Neuronal stem cell (in vitro differentiated cells): ENCODE measurements around the gene HTATIP2.

Experiments
- DNase-seq: peaks from one replicate; pipeline ENCODE4 v3.0.0-alpha.2; 2013; ENCODE audit warnings: low spot score
- H2AFZ ChIP-seq: one replicate; pipeline ENCODE4 v1.6.1; 2013; ENCODE audit warnings: mild to moderate bottlenecking, low read length, inconsistent platforms
- H2AK5ac ChIP-seq: 2 replicates; pipeline ENCODE4 v1.6.1; 2013; ENCODE audit warnings: low read depth, mild to moderate bottlenecking, inconsistent platforms, low read length, moderate library complexity, mixed read lengths
- H2BK120ac ChIP-seq: 2 replicates; pipeline ENCODE4 v1.6.1; 2013; ENCODE audit warnings: low read depth, mild to moderate bottlenecking, inconsistent platforms, low read length, moderate library complexity, mixed read lengths
- H2BK12ac ChIP-seq: one replicate; pipeline ENCODE4 v1.6.1; 2013; ENCODE audit warnings: low read length, inconsistent platforms
- H2BK15ac ChIP-seq: 2 replicates; pipeline ENCODE4 v1.6.1; 2013; ENCODE audit warnings: mild to moderate bottlenecking, low read length, inconsistent platforms, mixed read lengths
- H2BK5ac ChIP-seq: one replicate; pipeline ENCODE4 v1.6.1; 2013; ENCODE audit warnings: inconsistent platforms, mild to moderate bottlenecking, low read length, moderate library complexity
- H3K14ac ChIP-seq: one replicate; pipeline ENCODE4 v1.6.1; 2013; ENCODE audit warnings: low read length, inconsistent platforms
- H3K18ac ChIP-seq: 2 replicates; pipeline ENCODE4 v1.6.1; 2013; ENCODE audit warnings: low read length, inconsistent platforms
- H3K23ac ChIP-seq: 2 replicates; pipeline ENCODE4 v1.6.1; 2013; ENCODE audit warnings: low read depth, mild to moderate bottlenecking, mixed read lengths, low read length, inconsistent platforms; ENCODE audit not compliant: poor library complexity
- H3K27ac ChIP-seq: replicated peaks from 3 replicates; pipeline ENCODE4 v1.5.1; 2013; ENCODE audit warnings: low read length, inconsistent platforms
- H3K27me3 ChIP-seq, 3 experiments: 2 replicates each; pipeline ENCODE4 v1.6.1; 2013; ENCODE audit warnings: low read length in 3 of 3, mild to moderate bottlenecking in 2 of 3, inconsistent platforms in 1 of 3, low read depth in 1 of 3, mixed read lengths in 1 of 3, moderate library complexity in 1 of 3; ENCODE audit not compliant: control insufficient read depth in 3 of 3, insufficient read depth in 3 of 3
- H3K36me3 ChIP-seq, 2 donors: replicated peaks in 1 of 2; 2 replicates each; pipeline ENCODE4 v1.6.1; 2013; ENCODE audit warnings: low read length in 2 of 2; ENCODE audit not compliant: control insufficient read depth in 2 of 2, insufficient read depth in 2 of 2
- H3K4ac ChIP-seq: 2 replicates; pipeline ENCODE4 v1.6.1; 2013; ENCODE audit warnings: inconsistent platforms, mild to moderate bottlenecking, low read length, moderate library complexity
- H3K4me1 ChIP-seq, 2 donors: 1 replicate in 1 of 2; 2 replicates in 1 of 2; pipeline ENCODE4 v1.6.1; 2013; ENCODE audit warnings: low read length in 2 of 2, low read depth in 1 of 2; ENCODE audit not compliant: control insufficient read depth in 2 of 2, insufficient read depth in 1 of 2
- H3K4me2 ChIP-seq: one replicate; pipeline ENCODE4 v1.6.1; 2013; ENCODE audit warnings: mild to moderate bottlenecking, low read length, inconsistent platforms; ENCODE audit not compliant: insufficient read depth, poor library complexity, severe bottlenecking
- H3K4me3 ChIP-seq, 2 donors: 2 replicates each; pipeline ENCODE4 v1.5.1; 2013; ENCODE audit warnings: low read length in 2 of 2, mild to moderate bottlenecking in 2 of 2, inconsistent platforms in 1 of 2, moderate library complexity in 1 of 2
- H3K79me1 ChIP-seq: one replicate; pipeline ENCODE4 v1.6.1; 2013; ENCODE audit warnings: low read depth, mild to moderate bottlenecking, inconsistent platforms, low read length, moderate library complexity
- H3K9ac ChIP-seq: one replicate; pipeline ENCODE4 v1.6.1; 2013; ENCODE audit warnings: mild to moderate bottlenecking, low read depth, low read length, inconsistent platforms; ENCODE audit not compliant: poor library complexity
- H3K9me3 ChIP-seq, 2 donors: replicated peaks in 1 of 2; 2 replicates each; pipeline versions ENCODE3 to v1.6.1; 2013; ENCODE audit warnings: low read length in 2 of 2, mild to moderate bottlenecking in 2 of 2, inconsistent platforms in 1 of 2, low read depth in 1 of 2, mixed read lengths in 1 of 2, moderate library complexity in 1 of 2; ENCODE audit not compliant: control insufficient read depth in 2 of 2, insufficient read depth in 1 of 2
- H4K8ac ChIP-seq: one replicate; pipeline ENCODE4 v1.6.1; 2013; ENCODE audit warnings: low read depth, mild to moderate bottlenecking, inconsistent platforms, low read length, moderate library complexity
- H4K91ac ChIP-seq: one replicate; pipeline ENCODE4 v1.6.1; 2013; ENCODE audit warnings: low read length, low read depth, mild to moderate bottlenecking, inconsistent platforms; ENCODE audit not compliant: poor library complexity
- WGBS, 2 donors: extraction: QIAGEN DNeasy Blood & Tissue Kit; methylation state at CpG; one replicate each; pipeline ENCODE4 v1.1.7; 2013; ENCODE audit warnings: missing lambda C conversion rate in 2 of 2, mixed read lengths in 1 of 2; ENCODE audit not compliant: insufficient read length in 2 of 2, insufficient replicate concordance in 1 of 2; ENCODE audit errors: extremely low coverage in 2 of 2; 5-methylcytosine and 5-hydroxymethylcytosine counted together

The HTATIP2 gene

DNA sequence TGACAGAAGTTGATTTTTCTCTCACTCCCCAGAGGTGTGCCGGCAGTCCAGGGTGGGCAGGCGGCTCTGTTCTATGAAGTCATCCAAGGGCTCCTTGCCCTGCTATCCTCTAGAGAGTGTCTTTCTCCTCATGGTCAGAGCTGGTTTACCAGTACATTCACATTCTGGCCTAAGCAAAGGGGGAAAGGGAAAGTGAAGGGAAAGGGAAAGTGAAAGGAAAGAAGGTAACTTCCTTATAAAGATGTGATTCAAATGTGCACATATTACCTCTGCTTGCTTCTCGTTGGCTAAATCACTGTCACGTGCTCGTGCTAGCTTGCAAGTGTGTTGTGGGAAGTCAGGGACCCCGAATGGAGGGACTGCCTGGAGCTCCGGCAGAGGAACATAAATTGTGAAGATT, 2.9 kb upstream of the HTATIP2 start:
- no peak overlapping the region for H4K8ac ChIP-seq
- DNase-seq, result no peak
- H3K14ac ChIP-seq, result no peak overlapping the region
- H3K27me3 ChIP-seq, result peaks cover 0 to 57% (median 14%) of the 10 kb centered on the region in 3 experiments
- H3K4me1 ChIP-seq, result peaks cover 0 to 6% of the 10 kb centered on the region in 2 donors
- no peak overlapping the region for H3K18ac ChIP-seq
- no peaks in the 10 kb centered on the region for H3K9me3 ChIP-seq
- no peak overlapping the region for H3K9ac ChIP-seq
- no peak overlapping the region for H3K4me3 ChIP-seq
- no peaks in the 10 kb centered on the region for H3K79me1 ChIP-seq
- H3K36me3 ChIP-seq, result no peaks in the 10 kb centered on the region
- WGBS, 2 donors, result no CpG with 5 or more reads among the region's 7 CpGs
- H2BK120ac ChIP-seq, result no peak overlapping the region
- H2BK5ac ChIP-seq, result no peak overlapping the region
- no peak overlapping the region for H2BK12ac ChIP-seq
- no peak overlapping the region for H2AFZ ChIP-seq
- H3K4me2 ChIP-seq, result no peak overlapping the region
- H3K4ac ChIP-seq, result no peak overlapping the region
- H2BK15ac ChIP-seq, result no peak overlapping the region
- H2AK5ac ChIP-seq, result no peak overlapping the region
- H3K27ac ChIP-seq, result no peak overlapping the region
- H4K91ac ChIP-seq, result no peak overlapping the region
- H3K23ac ChIP-seq, result no peak overlapping the region

DNA sequence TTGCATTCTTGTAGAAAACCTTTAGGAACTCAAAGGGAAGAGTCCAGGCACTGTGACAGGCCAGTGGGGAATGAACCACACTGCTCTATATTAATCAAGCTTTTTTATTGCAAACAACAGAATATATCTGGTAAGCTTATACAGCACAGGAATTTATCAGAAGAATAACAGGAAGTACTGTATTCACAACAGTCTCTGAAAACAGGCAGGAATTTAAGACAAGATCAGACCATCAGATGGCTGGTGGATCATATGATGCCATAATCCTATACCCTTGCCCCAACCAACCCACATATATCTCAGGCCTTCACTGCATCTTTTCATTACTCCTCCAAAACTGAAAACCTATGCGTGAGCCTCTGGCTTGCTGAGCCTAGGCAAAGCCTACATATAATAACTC, 1.0 kb upstream of the HTATIP2 start:
- Histone ChIP-seq H3K4me3 (no peak overlapping the region), H2BK120ac (no peak overlapping the region), H3K18ac (no peak overlapping the region), H3K4me1 (peaks cover 0 to 6% of the 10 kb centered on the region in 2 donors), H3K4ac (no peak overlapping the region), H3K79me1 (no peaks in the 10 kb centered on the region), H4K91ac (no peak overlapping the region), H2BK5ac (no peak overlapping the region), H2AFZ (no peak overlapping the region), H3K14ac (no peak overlapping the region), H2BK12ac (no peak overlapping the region), H3K36me3 (no peaks in the 10 kb centered on the region), H4K8ac (no peak overlapping the region), H3K4me2 (no peak overlapping the region), H2AK5ac (no peak overlapping the region), H3K9ac (no peak overlapping the region), H3K23ac (no peak overlapping the region), H2BK15ac (no peak overlapping the region), H3K27me3 (peaks cover 0 to 45% (median 14%) of the 10 kb centered on the region in 3 experiments), H3K27ac (no peak overlapping the region), H3K9me3 (no peaks in the 10 kb centered on the region)
- no peak for DNase-seq
- no CpG with 5 or more reads among the region's 1 CpG for WGBS, 2 donors

DNA sequence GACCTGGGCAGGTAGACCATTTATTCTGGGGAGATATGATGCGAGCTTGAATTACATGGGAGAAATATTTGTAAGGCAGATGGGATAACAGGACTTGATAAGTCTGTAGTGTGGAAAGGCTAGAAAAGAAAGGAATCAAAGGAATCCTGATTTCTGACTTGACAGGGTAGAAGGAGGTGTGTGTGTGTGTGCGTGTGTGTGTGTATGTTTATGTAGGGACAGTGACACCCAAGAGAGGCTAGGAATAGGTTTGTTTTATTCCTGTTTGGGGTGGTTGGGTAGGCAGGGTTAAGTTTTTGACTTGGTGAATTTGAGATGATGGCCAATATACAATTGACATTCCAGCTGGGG, 390 bp upstream of the HTATIP2 start:
- Histone ChIP-seq H3K4me2 (no peak overlapping the region), H3K9ac (no peak overlapping the region), H3K4me3 (peak overlapping the region in 1 of 2 donors; percentile 47)

DNA sequence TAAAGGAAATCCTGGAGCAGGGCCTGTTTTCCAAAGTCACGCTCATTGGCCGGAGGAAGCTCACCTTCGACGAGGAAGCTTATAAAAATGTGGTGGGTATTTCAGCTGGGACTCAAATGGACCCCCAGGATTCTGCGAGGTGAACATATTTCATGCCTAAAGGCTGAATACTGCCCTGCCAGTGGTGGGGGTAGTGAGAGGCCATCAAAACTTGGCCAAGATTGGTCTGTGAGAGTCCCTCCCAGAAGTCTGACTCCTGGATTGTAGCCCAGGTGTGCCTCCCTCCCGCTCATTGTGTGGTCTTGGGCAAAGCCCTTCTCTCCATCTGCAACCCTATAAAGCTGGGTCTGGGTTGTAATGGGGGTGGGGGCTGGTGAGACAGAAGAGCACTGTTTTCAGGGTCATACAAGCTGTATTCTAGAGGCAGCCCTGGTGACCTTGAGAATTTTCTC, 853 bp downstream of the HTATIP2 start:
- H3K9me3 ChIP-seq, result no peaks in the 10 kb centered on the region
- H2BK5ac ChIP-seq, result no peak overlapping the region
- H3K27ac ChIP-seq, result no peak overlapping the region
- H2AK5ac ChIP-seq, result no peak overlapping the region
- H2BK12ac ChIP-seq, result no peak overlapping the region
- H3K9ac ChIP-seq, result no peak overlapping the region
- H4K8ac ChIP-seq, result no peak overlapping the region
- H3K4me1 ChIP-seq, result peaks cover 0 to 7% of the 10 kb centered on the region in 2 donors
- no peak overlapping the region for H3K23ac ChIP-seq
- no peak overlapping the region for H3K14ac ChIP-seq
- H4K91ac ChIP-seq, result no peak overlapping the region
- no peaks in the 10 kb centered on the region for H3K36me3 ChIP-seq
- H2BK120ac ChIP-seq, result no peak overlapping the region
- WGBS, 2 donors, result no CpG with 5 or more reads among the region's 6 CpGs
- peaks cover 0 to 42% (median 14%) of the 10 kb centered on the region in 3 experiments for H3K27me3 ChIP-seq
- H3K79me1 ChIP-seq, result no peaks in the 10 kb centered on the region
- H3K4ac ChIP-seq, result no peak overlapping the region
- peak overlapping the region; percentile 96 for H2AFZ ChIP-seq
- H3K18ac ChIP-seq, result no peak overlapping the region
- DNase-seq, result no peak
- no peak overlapping the region for H2BK15ac ChIP-seq
- H3K4me3 ChIP-seq, result peak overlapping the region in 1 of 2 donors; percentile 47
- peak overlapping the region; percentile 85 for H3K4me2 ChIP-seq

More for the DNA sequence above, 390 bp upstream of the HTATIP2 start:
- no peak overlapping the region for H4K8ac ChIP-seq
- no peak overlapping the region for H3K4ac ChIP-seq
- H3K9me3 ChIP-seq, result no peaks in the 10 kb centered on the region
- peak overlapping the region; percentile 96 for H2AFZ ChIP-seq
- H3K36me3 ChIP-seq, result no peaks in the 10 kb centered on the region
- H2BK12ac ChIP-seq, result no peak overlapping the region
- no peak overlapping the region for H2BK120ac ChIP-seq
- no peak overlapping the region for H3K23ac ChIP-seq
- H3K18ac ChIP-seq, result no peak overlapping the region
- no peaks in the 10 kb centered on the region for H3K79me1 ChIP-seq
- peaks cover 0 to 6% of the 10 kb centered on the region in 2 donors for H3K4me1 ChIP-seq
- H4K91ac ChIP-seq, result no peak overlapping the region
- H2BK15ac ChIP-seq, result no peak overlapping the region
- no CpG with 5 or more reads among the region's 2 CpGs for WGBS, 2 donors
- H3K27ac ChIP-seq, result no peak overlapping the region
- H2AK5ac ChIP-seq, result no peak overlapping the region
- H3K14ac ChIP-seq, result no peak overlapping the region
- H3K27me3 ChIP-seq, result peaks cover 0 to 42% (median 14%) of the 10 kb centered on the region in 3 experiments
- DNase-seq, result no peak
- H2BK5ac ChIP-seq, result no peak overlapping the region
